GM21529 (cell line): ENCODE results near the gene BCORL1.

Source experiments
- ATAC-seq: cut with Tn5 transposase; IDR thresholded peaks from one replicate; pipeline ENCODE4 v1.9.1; 2021; ENCODE audit not compliant: unreplicated experiment

BCORL1 gene

DNA sequence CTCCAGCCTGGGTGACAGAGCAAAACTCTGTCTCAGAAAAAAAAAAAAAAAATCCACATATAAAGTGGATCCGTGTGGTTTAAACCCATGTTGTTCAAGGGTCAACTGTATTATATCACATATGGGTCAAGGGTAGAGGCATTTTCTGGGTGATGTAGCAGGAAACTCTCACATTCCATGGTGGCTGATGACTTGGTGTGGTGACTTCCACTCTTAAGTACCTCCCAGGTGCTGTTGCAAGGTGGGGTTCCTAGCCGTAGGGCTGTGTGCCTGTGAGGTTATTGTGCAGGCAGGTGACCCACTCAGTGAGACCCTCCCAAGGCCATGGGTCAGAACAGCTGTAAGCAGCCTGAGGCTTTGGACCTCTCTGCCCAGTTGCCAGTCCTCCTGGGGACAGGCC, 110.8 kb downstream of the BCORL1 start:
- no peak for ATAC-seq

DNA sequence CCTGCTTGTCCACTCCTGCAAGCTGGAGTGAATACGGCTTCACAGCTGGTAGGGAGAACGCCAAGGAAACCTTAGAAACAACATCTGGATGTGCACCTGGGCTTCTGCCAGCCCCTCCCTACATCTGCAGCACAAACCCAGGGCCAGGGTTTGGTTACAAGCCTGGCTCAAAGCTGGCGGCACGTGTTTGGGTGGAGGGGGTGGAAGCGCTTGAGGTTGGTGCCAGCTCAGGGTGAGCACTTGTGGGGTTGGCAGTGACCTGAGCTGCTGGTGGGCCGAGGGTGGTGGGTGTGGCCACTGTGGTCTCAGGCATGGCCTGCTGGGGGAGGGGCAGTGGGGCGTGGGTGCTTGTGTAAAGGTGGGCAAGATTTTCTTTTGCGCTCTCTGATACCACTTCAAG, 112.3 kb downstream of the BCORL1 start:
- ATAC-seq: no peak

DNA sequence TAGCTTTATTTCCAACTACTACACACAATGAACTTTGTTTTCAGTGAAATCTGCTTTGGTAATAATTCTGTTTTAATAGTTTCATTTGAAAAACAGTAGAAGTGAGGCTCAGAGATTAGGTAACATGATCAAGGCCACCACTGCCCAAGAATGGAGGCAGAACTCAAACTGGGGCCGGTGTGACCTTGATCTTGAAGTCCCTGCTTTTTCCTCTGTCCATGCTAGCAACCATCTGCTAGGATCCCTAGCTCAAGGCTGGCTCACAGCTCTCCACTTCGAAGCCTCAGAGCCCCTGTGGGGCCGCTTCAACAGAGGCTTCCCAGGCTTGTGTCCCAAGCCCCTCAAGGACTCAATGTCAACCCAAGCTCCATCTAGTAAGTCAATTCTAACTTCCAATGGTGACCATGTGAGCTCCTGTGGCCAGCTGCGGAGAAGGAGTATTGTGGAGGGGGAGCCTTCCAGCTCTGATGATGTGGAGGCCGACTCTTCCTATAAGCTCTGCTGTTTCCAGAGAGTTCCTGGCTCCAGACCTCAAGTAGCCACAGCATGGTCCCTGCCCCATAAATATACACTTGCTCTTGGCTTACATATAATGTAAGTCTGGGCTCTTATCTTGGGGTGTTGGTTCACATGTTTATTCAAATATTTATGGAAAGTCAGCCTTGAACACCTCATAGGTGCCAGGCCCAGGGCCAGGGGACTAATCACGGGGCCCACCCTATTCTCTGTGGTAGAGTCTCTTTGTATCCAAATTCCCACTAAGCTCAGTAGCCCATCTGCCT, 113.0 kb downstream of the BCORL1 start:
- no peak for ATAC-seq

DNA sequence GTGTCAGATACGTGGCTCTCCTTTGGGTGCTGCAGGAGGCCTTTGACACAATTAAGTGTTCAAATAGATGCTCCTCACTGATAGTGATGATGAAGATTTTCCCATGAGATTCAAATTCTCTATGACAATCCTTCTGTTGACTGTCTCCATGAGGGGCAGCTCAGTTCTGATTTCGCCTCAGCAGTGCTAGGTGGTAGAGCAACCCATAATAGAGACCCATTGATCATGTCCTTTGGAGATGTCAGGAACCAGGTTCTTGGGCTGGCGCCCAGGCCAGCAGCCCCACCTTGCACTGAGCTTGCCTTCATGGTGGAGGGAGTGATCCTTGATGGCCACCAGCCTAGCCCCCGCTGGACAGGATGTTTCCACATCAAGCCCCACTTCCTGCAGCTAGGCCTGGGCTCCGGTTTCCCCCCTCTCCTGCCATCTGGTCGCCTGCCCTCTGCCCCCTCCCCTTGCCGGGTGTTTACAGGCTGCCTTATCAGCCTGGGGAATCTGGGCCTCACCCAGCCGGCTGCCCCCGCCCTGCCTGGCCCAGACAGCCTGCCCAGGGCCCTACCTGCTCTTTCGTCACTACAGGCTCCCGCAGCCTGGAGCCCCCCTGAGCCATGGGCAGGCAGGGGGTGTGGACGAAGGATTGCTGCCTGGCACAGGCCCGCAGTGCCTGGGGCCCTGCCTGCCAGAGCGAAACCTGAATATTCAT, 115.2 kb downstream of the BCORL1 start:
- no peak for ATAC-seq

DNA sequence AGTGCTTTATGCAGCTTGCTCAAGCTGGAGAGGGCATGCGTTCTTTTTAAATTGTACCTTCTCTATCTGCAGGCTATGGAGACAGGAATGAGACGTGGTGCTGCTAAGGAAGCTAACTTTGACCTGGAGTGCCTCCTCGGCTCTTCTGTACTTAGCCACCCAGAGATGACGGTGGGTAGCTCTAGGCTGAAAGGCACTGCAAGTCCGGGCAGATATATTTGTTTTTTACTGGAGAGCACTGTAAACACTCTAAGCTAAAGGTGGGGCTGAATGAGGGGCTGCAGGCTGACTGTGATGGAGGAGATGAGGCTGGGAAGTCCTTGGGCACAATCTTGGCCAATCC, 115.7 kb downstream of the BCORL1 start:
- no peak for ATAC-seq

DNA sequence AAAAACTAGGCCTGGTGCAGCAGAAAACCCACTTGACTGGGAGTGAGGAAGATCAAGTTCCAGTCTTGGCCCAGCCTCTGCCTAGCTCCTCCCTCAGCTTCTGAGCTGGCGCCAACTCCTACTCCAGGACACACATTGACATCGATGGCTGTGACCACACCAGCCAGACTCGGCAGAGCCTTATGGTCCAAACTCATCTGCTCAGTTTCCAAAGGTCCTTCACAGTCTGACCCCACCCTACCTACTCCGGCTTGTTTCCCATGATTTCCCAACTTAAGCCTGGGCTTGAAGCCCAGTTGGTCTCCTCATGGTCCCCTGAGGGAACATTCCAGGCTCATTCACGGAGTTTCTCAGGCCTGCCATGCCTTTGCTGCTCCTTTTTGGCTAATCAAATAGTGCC, 117.7 kb downstream of the BCORL1 start:
- ATAC-seq: no peak

DNA sequence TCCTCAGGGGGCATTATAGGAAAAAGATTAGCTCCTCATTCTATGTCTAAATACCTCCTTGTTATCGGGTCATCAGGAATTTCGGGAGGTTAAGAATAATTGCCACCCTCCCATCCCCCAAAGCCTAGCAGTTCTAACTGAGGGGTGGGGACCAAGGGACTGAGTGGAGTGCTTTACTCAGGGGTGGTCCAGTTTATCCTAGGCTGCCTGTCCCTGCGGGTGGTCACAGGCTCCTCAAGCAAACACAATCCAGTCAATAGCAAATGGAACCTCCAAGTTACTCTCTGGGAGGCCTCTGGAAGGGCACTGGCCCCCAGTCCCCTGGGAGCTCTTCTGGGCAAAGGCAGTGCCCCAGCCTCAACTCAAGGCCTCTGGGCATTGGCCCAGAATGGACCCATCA, 121.2 kb downstream of the BCORL1 start:
- no peak for ATAC-seq

DNA sequence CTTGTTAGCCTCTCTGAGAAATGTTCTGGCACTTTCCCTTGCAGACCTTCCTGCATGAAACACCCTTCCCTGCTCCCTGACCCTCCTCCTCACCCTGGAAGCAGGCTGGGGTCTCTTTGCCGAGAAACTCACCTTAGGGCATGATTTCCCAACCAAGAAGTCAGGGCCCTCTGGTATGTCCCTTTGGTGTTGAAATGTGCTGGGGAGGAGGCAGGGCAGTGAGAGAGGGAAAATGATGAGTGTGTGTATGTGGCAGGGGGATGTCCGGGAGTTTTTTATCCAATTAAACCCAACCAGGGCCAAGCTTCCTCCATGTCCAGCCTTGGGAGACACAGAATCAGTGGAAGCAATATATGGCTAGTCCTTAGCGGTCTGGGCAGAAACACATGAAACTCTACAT, 122.8 kb downstream of the BCORL1 start:
- ATAC-seq: no peak

DNA sequence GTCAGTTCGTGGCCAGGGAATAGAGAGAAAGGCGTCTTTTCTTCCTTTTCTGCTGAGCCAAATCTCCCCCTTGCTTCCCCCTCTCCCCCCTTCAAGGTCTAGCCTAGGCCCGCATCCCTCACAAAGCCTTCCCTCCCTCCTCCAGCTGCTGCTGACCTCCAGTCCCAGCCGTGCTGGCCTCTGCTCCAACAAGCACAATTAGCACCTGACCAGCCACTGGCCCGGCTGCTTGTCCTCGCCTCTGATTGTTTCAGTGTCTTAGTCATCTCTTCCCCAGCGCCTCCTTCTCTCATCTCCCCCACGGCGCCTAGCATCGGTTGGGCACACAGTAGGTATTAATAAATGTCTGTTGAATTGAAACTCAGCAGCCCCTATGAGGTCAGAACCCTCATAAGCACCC, 123.6 kb downstream of the BCORL1 start:
- no peak for ATAC-seq
